ENCODE data around the gene TUBGCP2. TPM values are rescaled to one million over a fixed set of nuclear protein-coding genes. Genes with fewer than 3 reads are reported as not detected.

The TUBGCP2 gene, protein sequence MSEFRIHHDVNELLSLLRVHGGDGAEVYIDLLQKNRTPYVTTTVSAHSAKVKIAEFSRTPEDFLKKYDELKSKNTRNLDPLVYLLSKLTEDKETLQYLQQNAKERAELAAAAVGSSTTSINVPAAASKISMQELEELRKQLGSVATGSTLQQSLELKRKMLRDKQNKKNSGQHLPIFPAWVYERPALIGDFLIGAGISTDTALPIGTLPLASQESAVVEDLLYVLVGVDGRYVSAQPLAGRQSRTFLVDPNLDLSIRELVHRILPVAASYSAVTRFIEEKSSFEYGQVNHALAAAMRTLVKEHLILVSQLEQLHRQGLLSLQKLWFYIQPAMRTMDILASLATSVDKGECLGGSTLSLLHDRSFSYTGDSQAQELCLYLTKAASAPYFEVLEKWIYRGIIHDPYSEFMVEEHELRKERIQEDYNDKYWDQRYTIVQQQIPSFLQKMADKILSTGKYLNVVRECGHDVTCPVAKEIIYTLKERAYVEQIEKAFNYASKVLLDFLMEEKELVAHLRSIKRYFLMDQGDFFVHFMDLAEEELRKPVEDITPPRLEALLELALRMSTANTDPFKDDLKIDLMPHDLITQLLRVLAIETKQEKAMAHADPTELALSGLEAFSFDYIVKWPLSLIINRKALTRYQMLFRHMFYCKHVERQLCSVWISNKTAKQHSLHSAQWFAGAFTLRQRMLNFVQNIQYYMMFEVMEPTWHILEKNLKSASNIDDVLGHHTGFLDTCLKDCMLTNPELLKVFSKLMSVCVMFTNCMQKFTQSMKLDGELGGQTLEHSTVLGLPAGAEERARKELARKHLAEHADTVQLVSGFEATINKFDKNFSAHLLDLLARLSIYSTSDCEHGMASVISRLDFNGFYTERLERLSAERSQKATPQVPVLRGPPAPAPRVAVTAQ
- 76.0 and 77.1 TPM in 2 replicates for total RNA-seq

DNA sequence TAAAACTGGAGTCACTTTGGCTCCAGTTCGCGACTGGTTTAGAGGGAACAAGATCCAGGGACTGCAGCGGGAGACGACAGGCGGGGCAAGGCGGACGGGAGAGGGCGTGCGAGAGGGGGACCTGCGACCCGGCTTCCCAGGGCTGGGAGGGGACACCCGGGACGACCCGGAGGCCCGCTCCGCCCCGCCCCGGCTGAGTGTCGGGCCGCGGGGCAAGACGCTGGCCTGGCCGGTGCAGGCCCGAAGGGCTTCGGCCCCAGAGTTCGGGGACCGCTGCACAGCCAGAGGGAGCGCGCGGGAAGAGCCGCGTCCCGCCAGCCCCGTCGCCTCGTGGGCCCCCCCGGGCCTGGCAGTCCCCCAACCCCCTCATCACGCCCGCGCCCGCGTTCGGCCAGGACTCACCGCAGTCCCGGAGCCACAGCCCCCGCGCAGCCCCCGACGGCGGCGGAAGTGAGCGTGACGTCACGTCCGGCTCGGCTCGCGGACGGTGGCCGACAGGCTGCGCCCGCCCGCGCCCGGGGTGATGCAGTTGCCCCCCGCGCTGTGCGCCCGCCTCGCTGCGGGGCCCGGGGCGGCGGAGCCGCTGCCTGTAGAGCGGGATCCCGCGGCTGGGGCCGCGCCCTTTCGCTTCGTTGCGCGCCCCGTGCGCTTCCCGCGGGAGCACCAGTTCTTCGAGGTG lies at the start of gene TUBGCP2, which contains the start of gene ZNF511:
Gene TUBGCP2, minus strand, starts transcription at position 452 of the 679 bp plus-strand sequence. CDS start 5,931 bp downstream, outside the sequence.
Gene ZNF511, plus strand, starts transcription at position 494 of the 679 bp plus-strand sequence. Its CDS starts 30 bp downstream, at position 524.
- peak; percentile 34 for DNase-seq (ENCODE audit: low read depth)

DNA sequence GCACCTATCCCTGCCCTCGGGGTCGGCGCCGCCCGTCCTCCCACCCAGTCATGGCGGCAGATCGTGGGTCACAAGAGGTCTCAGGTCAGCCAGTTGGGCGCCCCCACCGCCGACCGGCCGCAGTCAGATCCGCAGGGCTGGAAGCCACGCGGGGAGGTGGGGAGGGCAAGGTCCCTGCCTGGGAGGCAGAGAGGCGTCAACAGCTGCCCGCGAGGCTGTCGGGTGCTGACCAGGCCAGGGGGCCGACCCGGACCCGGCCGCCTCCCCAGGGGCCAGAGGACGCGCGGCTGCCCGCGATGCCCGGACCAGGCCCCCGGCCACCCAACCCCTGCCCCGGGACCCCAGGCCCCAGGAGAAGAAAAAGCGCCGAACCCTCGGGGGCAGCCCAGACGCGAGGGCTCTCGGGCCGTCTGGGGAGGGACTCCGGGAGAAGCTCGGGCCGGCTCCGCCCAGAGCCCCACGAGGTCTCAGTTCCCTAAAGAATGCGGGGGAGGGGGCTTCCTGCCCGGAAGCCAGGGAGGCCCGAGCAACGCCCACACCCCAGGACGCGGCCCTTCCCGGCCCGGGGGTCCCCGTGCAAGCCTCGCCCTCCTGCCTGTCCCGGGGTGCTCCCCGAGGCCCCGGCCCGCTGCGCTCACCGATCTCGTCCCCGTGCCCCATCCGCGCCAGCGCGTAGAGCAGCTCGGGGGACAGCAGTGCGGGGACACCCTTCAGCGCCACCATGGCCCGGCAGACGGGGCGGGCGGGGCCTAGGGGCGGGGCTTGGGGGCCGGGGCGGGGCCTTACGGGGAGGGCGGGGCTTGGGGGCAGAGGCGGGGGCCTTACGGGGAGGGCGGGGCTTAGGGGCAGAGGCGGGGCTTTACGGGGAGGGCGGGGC lies 48.9 kb upstream of the TUBGCP2 start, which contains the start of gene FUOM:
Gene FUOM, minus strand, starts transcription at position 735 of the 877 bp plus-strand sequence. Its CDS starts 12 bp downstream, at position 723.
- DNase-seq (ENCODE audit: low read depth) = peak; percentile 30

DNA sequence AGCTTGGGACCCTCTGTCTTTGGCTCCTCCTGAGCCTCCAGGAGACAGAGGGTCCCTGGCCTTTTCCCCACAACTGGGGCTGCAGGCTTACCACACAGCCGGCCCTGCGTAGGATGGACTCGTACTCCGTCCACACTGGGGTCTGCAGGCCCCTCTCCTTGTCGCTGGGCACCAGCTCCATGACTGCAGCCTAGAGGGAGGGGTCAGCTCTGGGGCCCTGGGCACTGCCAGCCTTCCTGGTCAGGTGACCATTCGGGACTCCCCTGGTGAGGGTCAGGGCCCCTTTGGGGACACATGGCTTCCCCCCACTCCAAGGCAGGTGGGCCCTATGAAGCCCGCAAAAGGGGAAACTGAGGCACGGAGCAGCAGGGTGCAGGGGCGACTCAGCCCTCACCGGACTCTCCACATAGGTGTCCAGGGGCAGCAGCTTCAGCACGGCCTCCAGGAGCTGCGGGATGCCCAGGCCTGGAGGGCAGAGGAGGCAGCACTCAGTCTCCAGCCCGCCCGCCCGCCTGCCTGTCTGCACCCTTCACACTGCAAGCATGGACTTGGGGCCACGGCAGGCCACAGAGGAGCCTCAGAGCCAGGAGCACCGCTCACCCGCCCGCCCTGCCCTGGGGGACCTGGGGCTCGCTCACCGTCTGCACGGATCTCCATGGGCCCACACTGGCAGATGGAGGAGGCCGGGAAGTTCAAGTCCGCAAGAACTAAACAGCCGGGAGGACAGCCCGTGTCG lies 48.0 kb upstream of the TUBGCP2 start:
- no peak for DNase-seq (ENCODE audit: low read depth)

DNA sequence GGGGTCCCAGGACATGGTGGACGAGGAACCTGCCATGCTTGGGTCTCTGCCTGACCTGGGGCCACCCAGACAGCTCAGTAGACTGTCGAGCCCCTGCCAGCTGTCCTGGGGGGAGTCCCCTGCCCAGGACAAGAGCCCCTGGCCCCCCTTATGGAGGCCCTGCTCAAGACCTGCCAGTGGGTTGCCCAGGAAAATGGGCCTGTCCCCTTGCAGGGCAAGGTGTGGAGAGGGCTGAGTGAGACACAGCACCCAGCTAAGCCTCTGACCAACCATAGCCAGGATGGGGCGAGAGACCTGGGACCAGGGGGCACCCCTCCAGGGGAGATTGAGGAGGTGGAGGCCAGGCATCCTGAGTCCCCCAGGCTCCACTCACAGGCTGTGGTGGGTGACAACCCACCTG lies 47.3 kb upstream of the TUBGCP2 start:
- no peak for DNase-seq (ENCODE audit: low read depth)

DNA sequence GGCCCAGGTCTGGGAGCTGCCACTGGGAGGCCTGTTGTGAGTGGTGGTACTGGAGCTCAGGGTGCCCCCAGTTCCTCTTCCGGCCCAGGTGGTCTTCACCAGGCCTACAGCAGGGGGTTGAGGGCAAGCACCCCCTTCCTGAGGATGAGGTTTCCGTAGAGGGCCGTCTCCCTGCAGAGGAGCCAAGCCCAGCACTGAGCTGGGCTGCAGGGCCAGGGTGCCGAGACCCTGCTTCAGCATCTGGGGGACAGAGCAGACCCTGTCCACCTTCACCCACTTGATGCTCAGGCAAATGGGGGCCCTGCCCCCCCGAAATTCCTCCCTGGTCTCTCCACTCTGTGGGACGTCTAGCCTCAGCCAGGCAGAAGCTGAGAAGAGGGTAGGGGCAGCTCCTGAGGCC lies 46.6 kb upstream of the TUBGCP2 start:
- DNase-seq (ENCODE audit: low read depth) = no peak

DNA sequence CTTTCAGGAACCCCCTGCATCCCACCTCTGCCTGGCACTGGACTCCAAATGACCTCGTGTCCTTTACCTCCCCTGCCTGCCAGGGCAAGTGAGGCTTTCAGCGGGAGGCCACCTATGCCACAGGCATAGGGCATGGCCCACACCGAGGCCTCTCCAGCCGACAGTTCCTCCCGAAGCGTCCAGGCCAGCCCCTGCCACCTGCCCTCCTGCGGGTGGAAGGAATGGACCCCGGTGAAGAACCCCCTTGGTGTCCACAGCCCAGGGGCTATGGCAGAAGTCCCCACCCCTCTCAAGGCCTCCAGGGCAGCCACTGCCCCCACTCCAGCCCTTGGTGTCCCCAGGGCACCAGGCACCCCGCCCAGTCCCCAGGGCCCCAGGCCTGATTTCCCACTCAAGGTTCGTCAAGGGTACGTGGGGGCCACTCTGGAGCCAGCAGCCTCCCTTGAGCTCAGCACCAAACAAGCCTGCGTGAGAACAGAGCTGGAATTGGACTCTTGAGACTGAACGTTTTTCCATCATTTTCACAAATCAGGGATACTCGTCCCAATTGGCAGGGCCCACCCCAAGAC lies 46.1 kb upstream of the TUBGCP2 start:
- DNase-seq (ENCODE audit: low read depth) = no peak

DNA sequence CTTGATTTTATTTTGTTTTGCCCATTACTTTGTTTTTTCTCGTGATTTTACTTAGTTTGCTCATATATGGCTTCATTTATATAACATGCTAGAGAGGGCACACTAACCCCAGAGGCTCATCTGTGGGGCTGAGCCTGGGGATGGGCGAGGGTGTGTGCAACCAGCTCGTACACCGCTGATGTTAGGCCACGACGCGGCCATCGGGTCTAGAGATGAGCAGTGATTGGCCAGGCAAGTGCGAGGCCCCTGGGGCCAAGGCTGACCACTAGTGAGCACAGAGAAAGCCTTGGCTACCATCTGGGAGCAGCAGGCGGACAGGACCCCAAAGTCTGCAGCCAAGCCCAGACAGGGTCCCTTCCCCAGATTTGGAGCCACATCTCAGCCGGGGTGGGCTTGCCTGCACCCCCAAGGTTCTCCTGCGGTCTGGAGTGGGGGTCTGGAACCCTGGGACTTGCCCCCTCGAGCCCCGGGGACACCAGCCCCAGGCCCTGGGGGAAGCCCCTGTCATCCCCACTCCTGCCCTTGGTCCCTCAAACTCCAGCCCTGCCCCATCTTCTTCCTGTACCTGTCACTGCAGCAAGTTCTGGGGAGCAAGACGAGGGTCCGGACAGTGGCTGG lies 45.4 kb upstream of the TUBGCP2 start:
- no peak for DNase-seq (ENCODE audit: low read depth)

DNA sequence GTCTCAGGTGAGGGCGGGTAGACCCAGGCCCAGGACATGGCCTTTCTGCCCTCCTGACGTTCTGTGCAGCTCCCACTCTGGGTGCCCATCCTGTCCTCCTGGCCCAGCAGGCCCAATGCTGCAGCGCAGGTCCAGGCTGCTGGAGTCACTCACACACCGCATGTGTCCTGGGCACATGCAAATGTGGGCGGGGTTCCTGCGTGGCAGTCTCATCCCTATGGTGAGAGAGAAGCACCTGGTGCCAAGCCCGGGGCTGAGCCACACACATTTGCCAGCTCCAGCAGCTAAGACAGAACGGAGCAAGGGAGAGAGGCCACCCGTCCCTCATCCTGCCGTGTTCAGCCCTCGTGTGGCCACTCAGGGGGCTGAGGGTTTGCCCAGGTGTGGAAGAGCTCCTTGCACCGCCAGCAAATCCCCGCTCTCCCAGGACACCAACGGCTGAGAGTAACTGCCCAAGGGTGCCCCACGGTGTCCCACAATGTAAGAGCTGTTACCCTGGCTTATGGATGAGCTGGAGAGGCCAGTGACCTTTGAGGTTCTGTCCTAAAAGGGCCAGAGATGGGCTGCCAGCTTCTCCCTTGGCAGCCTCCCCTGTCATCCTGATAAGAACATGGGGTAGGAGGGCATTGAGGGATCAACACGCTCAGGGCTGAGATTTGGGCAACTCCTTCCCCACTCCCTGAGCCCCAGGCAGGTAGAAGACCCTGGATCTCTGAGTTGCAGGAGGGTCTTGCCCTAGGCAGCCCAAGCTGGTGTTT lies 44.7 kb upstream of the TUBGCP2 start:
- DNase-seq (ENCODE audit: low read depth) = no peak

DNA sequence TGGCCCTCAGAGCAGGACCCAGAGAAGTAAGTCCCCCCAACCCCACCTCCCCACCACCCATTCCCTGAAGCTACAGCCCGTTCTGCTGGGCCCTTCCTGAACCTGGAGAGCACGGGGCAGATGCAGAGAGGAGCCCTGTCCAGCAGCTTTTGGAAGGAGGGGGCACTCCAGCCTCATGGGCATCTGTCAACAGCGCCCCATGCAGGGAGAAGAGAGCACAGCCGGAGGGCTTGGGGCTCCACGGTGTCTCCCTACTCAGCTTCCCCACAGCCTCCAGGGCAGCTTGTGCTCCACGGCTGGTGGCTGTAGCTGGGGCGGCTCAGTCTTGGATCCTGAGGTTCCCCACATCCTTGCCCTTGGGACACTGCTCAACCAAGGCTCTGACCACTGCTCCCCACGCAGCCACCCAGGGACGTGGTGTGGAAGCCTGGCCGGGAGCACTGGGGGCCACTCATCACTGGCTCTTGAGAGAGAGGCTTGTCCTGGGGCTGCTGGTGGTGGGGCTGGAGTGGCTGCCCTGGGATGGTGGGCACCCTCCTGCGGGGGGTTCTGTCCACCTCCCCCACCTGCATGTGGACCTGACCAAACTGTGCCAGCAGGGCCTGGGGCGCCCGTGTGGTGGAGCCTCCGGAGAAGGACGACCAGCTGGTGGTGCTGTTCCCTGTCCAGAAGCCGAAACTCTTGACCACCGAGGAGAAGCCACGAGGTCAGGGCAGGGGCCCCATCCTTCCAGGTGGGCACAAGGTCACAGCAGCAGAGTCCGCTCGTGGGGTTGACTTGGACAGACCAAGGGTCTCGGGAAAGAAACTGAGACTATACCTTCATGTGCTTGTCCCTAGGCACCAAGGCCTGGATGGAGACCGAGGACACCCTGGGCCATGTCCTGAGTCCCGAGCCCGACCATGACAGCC lies 43.0 kb upstream of the TUBGCP2 start:
- no peak for DNase-seq (ENCODE audit: low read depth)

DNA sequence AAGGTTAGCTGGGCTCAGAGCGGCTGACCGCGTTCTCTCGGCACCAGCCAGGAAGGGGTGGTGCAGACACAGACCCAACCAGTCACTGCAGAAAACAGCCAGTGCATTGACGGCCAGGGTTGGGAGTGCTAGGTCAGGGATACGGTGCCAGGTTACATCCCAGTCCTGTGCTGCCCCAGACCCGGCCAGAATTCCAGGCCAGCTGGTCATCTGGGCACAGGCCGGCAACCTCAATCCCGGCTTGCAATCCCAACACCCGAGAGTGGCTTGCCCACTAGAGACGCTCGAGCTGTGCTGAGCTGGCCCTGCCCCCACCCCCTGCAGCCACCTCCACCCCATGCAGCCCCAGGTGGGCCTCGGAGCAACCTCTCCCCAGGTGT lies 42.3 kb upstream of the TUBGCP2 start:
- no peak for DNase-seq (ENCODE audit: low read depth)

DNA sequence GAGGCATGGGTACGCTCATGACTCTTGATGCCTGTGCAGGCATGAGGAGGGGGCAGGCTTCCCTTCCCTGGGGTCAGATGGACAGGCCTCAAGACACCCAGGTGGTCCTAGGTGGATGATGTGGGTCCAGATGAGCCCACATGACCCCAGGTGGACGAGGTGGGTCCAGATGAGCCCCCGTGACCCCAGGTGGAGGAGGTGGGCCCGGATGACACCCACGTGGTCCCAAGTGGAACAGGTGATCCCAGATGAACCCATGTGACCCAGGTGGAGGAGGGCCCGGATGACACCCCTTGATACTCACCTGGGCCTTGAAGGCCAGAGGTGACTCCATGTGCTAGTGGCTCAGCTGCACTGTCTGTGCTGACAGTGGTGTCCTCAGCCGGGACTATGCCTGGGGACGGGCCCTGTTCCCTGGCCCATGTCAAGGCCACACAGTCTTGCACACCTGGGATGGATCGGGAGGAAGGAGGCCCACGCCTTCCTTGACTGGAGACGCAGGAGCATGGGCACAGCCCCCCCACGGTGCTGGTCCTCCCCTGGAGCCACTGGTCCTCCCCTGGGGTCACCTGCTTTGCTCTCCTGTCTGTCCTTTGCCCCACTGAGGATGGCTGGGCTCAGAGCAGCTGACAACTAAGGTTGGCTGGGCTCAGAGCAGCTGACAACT lies 41.7 kb upstream of the TUBGCP2 start:
- DNase-seq (ENCODE audit: low read depth) = no peak

DNA sequence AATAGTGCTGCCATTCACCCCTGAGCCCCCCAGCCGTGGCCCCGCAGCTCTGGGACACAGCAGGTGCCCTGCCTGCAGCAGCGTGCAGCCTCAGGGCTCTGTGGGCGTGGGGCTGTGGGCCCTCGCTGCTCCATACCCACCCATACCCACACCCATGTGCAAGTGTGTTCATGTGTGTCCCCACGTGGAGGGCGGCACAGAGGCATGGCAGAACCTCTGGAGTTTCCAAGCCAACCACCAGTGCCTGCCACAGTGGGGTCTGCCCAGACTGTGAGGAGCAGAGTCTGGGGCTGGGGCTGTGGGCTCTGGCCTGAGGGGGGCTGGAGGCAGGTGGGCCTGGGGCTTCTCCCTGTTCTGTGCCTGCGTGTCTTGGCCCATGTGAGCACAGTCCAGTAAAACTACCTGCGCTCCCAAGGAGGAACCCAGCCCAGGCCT lies 40.9 kb upstream of the TUBGCP2 start:
- DNase-seq (ENCODE audit: low read depth) = no peak

DNA sequence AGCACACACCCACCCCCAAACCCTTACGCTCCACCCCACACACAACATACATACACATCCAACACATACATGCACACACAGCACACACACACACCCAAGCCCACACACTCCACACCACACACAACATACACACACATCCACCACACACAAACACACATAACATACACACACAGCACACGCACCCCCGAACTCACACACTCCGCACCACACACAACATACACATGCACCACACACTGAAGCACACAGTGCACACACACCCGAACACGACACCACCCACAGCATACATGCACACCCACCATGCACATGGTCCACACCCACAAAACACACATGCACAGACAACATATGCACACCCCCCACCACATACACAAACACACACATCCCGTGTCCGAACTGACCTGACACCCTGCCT lies 40.5 kb upstream of the TUBGCP2 start:
- no peak for DNase-seq (ENCODE audit: low read depth)

DNA sequence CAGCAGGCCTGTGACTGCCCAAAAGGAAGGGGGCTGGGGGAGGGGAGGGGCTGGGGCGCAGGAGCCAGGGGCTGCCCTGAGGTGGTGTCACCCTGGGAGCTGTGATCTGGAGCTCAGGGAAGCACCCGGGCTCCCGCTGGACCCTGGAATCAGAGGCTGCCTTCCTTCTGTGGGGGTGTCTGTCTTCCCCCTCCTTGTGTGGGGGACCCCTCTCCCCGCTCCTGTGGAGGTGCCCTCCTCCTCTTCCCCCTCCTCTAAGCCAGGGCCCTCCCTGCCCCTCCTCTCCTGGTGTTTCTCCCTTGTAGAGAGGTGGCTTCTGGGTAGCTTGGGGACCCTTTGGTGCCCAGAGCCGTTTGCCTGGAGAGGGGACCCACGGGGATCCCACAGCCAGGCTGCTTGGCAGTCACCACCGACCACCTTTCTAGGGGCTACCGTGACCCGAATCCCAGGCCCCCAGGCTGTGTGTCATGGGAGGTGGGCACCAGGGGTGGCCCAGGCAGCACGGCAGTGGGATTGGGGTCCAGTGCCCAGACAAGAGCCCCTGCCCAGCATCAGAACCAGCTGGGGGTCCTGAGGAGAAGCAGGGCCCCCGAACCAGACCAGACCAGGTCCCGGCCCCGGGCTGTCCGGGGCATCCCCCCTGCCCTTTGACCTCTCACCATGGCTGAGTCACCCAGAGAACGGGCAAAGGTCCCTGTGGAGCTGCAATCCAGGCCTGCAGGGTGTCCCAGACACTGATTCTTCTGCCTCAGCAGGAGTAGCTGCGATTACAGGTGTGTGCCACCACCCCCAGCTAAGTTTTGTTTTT lies 39.2 kb upstream of the TUBGCP2 start:
- DNase-seq (ENCODE audit: low read depth) = no peak

DNA sequence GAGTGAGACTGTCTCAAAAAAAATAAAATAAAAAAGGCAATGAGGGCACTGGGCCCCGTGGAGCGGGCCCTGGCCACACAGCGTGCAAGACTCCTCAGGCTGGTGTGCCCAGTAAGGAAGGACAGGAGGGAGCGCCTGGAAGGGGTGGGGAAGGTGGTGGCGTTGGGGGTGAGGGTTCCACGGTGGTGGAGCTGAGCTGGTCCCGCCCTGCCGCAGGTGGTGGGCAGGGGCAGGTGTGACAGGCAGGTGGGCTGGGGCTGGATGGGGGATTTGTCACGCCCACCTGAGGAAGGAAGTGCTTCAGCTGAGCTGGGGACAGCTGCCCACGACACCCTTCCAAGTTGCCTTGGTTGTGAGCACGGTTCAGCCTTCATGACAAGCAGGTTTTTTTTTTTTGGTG lies 37.7 kb upstream of the TUBGCP2 start:
- DNase-seq (ENCODE audit: low read depth) = no peak

DNA sequence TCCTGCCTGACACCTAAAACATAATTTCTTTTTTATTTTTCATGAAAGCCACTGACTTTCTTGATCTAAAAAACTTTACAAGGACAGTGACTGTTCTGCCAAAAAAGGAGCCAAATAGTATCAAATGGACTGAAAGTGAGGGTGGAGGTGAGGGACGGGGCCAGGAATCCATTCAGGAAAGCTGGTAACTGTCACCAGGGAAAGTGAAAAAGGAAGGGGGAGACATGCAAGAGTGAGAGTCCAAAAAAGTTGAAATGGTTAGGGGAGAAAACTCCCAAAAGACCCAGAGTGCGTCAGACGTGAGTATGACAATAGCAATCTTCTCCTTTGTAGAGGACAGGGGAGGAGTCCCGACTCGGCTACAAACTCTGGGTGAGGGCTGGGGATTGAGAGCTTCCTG lies 35.6 kb upstream of the TUBGCP2 start:
- no peak for DNase-seq (ENCODE audit: low read depth)

Data from renal cortical epithelial cell (primary cell).